Neural cell (in vitro differentiated cells): ENCODE results near the gene ATP8B4. TPM values are rescaled to one million over a fixed set of nuclear protein-coding genes. Genes with fewer than 3 reads are reported as not detected.

Experiments used
- H2AFZ ChIP-seq: fragments of 200-600, 300-800 bp; sonication (generic), shearing (Covaris generic); 2 replicates; pipeline ENCODE4 v1.6.0; 2014; ENCODE audit warnings: low read depth, mild to moderate bottlenecking, antibody characterized with exemption, low read length, moderate library complexity
- H3F3A ChIP-seq: fragments of 200-600 bp; shearing (Covaris generic); 2 replicates; pipeline ENCODE4 v1.6.1; 2016; ENCODE audit warnings: mild to moderate bottlenecking, moderate library complexity, mixed read lengths, antibody characterized with exemption, low read length; ENCODE audit not compliant: insufficient read depth, poor library complexity, severe bottlenecking
- H3K27ac ChIP-seq: fragments of 200-600, 300-800 bp; sonication (generic), shearing (Covaris generic); 2 replicates; pipeline ENCODE4 v1.5.1; 2014; ENCODE audit warnings: mild to moderate bottlenecking, low read length, moderate library complexity
- H3K27me3 ChIP-seq: fragments of 300-800, 200-600 bp; sonication (generic), shearing (Covaris generic); 2 replicates; pipeline ENCODE4 v1.6.0; 2014; ENCODE audit warnings: mild to moderate bottlenecking, low read depth, low read length, moderate library complexity; ENCODE audit not compliant: insufficient read depth
- H3K36me3 ChIP-seq: fragments of 300-800, 200-600 bp; sonication (generic), shearing (Covaris generic); 2 replicates; pipeline ENCODE4 v1.5.1; 2014; ENCODE audit warnings: mild to moderate bottlenecking, antibody characterized with exemption, low read length, moderate library complexity; ENCODE audit not compliant: insufficient read depth
- H3K4me2 ChIP-seq: fragments of 300-800, 200-600 bp; sonication (generic), shearing (Covaris generic); 2 replicates; pipeline ENCODE4 v1.6.0; 2014; ENCODE audit warnings: mild to moderate bottlenecking, low read length
- H3K4me3 ChIP-seq: fragments of 300-800, 200-600 bp; sonication (generic), shearing (Covaris generic); 2 replicates; pipeline ENCODE4 v1.5.1; 2014; ENCODE audit warnings: mild to moderate bottlenecking, low read length, moderate library complexity
- H3K79me2 ChIP-seq: fragments of 200-600 bp; shearing (Covaris generic); replicated peaks from 2 replicates; pipeline ENCODE4 v1.6.0; 2014; ENCODE audit warnings: mild to moderate bottlenecking, low read length, moderate library complexity; ENCODE audit not compliant: insufficient read depth
- H3K9ac ChIP-seq: fragments of 300-800, 200-600 bp; sonication (generic), shearing (Covaris generic); 2 replicates; pipeline ENCODE4 v1.6.1; 2016; ENCODE audit warnings: mild to moderate bottlenecking, low read length, mixed read lengths
- H3K9me2 ChIP-seq: fragments of 200-600 bp; shearing (Covaris generic); 2 replicates; pipeline ENCODE4 v1.6.1; 2016; ENCODE audit warnings: mild to moderate bottlenecking, low read length, mixed read lengths; ENCODE audit not compliant: insufficient read depth
- H3K9me3 ChIP-seq: fragments of 200-600, 300-800 bp; sonication (generic), shearing (Covaris generic); 2 replicates; pipeline ENCODE4 v1.6.1; 2016; ENCODE audit warnings: mild to moderate bottlenecking, mixed run types, low read length, moderate library complexity, mixed read lengths
- H4K20me1 ChIP-seq: fragments of 200-600 bp; shearing (Covaris generic); 2 replicates; pipeline ENCODE4 v1.6.1; 2016; ENCODE audit warnings: mild to moderate bottlenecking, mixed run types; ENCODE audit not compliant: insufficient read depth
- EP300 ChIP-seq: fragments of 450-650 bp; conservative IDR thresholded peaks from 2 replicates; pipeline ENCODE4 v1.6.1; 2014; ENCODE audit warnings: antibody characterized with exemption, mild to moderate bottlenecking, moderate library complexity; ENCODE audit not compliant: poor library complexity, severe bottlenecking
- EZH2 ChIP-seq: fragments of 200-600, 300-800 bp; shearing (Covaris generic), sonication (generic); IDR thresholded peaks from 2 replicates; pipeline ENCODE4 v1.6.1; 2014; ENCODE audit warnings: antibody characterized with exemption, low read length, borderline replicate concordance, mild to moderate bottlenecking; ENCODE audit not compliant: insufficient read depth, poor library complexity, severe bottlenecking
- MXI1 ChIP-seq: fragments of 450-650 bp; conservative IDR thresholded peaks from 2 replicates; pipeline ENCODE4 v1.6.1; 2014; ENCODE audit warnings: antibody characterized with exemption, mild to moderate bottlenecking; ENCODE audit not compliant: poor library complexity, severe bottlenecking
- POLR2AphosphoS5 ChIP-seq: IDR thresholded peaks from 2 replicates; pipeline ENCODE4 v1.6.1; 2012
- RAD21 ChIP-seq: fragments of 450-650 bp; conservative IDR thresholded peaks from 2 replicates; pipeline ENCODE4 v1.6.1; 2014; ENCODE audit warnings: antibody characterized with exemption, mild to moderate bottlenecking, moderate library complexity
- SMC3 ChIP-seq: fragments of 450-650 bp; conservative IDR thresholded peaks from 2 replicates; pipeline ENCODE4 v1.6.1; 2014; ENCODE audit warnings: antibody characterized with exemption, mild to moderate bottlenecking, moderate library complexity; ENCODE audit not compliant: poor library complexity
- TAF1 ChIP-seq: IDR thresholded peaks from 2 replicates; pipeline ENCODE4 v1.6.1; 2012; ENCODE audit warnings: low read depth
- polyA plus RNA-seq: library from polyadenylated mRNA; depleted of rRNA; stranded (reverse); fragments of >200 nt; gene quantifications from 2 replicates; pipeline ENCODE4 v1.2.3, GENCODE V29; 2014
- TF ChIP-seq, protein P1 (sequence below): fragments of 450-650 bp; IDR thresholded peaks from 2 replicates; pipeline ENCODE4 v1.5.1; 2014; ENCODE audit warnings: antibody characterized with exemption, mild to moderate bottlenecking, moderate library complexity; ENCODE audit not compliant: poor library complexity, severe bottlenecking
- TF ChIP-seq, protein P2 (sequence below): IDR thresholded peaks from 2 replicates; pipeline ENCODE4 v1.6.1; 2012; ENCODE audit warnings: borderline replicate concordance

ATP8B4 gene
- polyA plus RNA-seq, 1 donor from 2014 or later: 2.9 TPM

DNA sequence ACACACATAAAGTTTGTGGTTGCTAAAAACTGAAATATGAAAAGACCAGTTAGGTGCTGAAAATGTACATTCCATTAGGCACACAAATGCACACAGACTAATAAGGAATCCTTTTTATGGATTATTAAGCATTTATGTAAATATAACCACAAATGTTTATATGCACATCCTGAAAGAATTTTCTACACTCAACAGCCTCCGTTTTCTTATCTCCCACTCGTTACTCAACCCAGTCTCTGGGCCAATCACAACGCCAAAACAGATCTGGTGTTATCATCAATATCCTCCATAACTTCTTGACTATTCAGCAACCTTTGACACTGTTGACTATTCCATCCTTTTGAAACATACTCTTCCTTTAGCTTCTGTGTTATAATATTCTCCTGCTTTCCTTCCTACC lies 136.4 kb downstream of the ATP8B4 start:
- no peak for TF ChIP-seq MXI1
- Histone ChIP-seq H3K36me3 (no peaks in the 10 kb centered on the region), H3K9ac (no peak overlapping the region), H3K27me3 (no peaks in the 10 kb centered on the region), H3F3A (no peaks in the 10 kb centered on the region), H3K27ac (no peak overlapping the region), H3K9me2 (no peaks in the 10 kb centered on the region), H3K9me3 (no peaks in the 10 kb centered on the region), H2AFZ (no peak overlapping the region), H4K20me1 (no peaks in the 10 kb centered on the region), H3K79me2 (no peaks in the 10 kb centered on the region), H3K4me3 (no peak overlapping the region), H3K4me2 (no peak overlapping the region)

DNA sequence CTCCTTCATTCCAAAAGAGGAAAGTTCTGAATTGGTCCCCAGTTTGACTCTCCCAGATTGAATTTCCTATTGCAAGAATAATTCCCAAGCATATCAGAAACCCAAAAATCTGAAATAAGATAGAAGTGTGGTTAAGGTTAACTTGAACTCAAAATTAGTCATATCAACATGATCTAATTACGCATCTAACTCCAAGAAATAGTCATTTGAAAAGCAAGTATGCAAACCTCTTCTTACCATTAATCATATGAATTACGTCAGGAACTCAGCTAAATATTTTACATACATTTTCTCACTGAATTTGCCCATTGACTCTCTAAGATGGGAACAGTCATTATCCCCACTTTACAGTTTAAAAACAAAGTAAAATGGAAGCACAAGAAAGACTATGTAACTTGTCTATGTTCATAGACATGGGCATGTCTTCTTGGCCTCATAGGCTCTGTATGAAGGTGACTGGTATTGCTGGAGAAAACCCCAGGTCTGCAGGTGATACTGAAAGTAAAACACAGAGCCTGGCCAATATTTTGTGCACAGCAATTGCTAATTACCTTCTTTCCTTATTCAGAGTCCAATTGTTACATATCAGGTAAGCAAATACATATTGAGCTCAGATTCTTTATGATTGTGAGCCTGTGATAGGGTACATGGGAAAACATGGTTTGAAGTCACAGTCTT lies 139.2 kb downstream of the ATP8B4 start:
- Histone ChIP-seq H3K9ac (no peak overlapping the region), H3K4me3 (no peak overlapping the region), H3K36me3 (no peaks in the 10 kb centered on the region), H3F3A (no peaks in the 10 kb centered on the region), H3K79me2 (no peaks in the 10 kb centered on the region), H2AFZ (no peak overlapping the region), H3K27ac (no peak overlapping the region), H3K9me3 (no peaks in the 10 kb centered on the region), H3K27me3 (no peaks in the 10 kb centered on the region), H3K9me2 (no peaks in the 10 kb centered on the region), H4K20me1 (no peaks in the 10 kb centered on the region), H3K4me2 (no peak overlapping the region)
- no peak for TF ChIP-seq SMC3
- no peak for TF ChIP-seq RAD21
- no peak for TF ChIP-seq EP300
- TF ChIP-seq EZH2: no peak
- TF ChIP-seq, protein P1, sequence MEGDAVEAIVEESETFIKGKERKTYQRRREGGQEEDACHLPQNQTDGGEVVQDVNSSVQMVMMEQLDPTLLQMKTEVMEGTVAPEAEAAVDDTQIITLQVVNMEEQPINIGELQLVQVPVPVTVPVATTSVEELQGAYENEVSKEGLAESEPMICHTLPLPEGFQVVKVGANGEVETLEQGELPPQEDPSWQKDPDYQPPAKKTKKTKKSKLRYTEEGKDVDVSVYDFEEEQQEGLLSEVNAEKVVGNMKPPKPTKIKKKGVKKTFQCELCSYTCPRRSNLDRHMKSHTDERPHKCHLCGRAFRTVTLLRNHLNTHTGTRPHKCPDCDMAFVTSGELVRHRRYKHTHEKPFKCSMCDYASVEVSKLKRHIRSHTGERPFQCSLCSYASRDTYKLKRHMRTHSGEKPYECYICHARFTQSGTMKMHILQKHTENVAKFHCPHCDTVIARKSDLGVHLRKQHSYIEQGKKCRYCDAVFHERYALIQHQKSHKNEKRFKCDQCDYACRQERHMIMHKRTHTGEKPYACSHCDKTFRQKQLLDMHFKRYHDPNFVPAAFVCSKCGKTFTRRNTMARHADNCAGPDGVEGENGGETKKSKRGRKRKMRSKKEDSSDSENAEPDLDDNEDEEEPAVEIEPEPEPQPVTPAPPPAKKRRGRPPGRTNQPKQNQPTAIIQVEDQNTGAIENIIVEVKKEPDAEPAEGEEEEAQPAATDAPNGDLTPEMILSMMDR: no peak
- TF ChIP-seq, protein P2, sequence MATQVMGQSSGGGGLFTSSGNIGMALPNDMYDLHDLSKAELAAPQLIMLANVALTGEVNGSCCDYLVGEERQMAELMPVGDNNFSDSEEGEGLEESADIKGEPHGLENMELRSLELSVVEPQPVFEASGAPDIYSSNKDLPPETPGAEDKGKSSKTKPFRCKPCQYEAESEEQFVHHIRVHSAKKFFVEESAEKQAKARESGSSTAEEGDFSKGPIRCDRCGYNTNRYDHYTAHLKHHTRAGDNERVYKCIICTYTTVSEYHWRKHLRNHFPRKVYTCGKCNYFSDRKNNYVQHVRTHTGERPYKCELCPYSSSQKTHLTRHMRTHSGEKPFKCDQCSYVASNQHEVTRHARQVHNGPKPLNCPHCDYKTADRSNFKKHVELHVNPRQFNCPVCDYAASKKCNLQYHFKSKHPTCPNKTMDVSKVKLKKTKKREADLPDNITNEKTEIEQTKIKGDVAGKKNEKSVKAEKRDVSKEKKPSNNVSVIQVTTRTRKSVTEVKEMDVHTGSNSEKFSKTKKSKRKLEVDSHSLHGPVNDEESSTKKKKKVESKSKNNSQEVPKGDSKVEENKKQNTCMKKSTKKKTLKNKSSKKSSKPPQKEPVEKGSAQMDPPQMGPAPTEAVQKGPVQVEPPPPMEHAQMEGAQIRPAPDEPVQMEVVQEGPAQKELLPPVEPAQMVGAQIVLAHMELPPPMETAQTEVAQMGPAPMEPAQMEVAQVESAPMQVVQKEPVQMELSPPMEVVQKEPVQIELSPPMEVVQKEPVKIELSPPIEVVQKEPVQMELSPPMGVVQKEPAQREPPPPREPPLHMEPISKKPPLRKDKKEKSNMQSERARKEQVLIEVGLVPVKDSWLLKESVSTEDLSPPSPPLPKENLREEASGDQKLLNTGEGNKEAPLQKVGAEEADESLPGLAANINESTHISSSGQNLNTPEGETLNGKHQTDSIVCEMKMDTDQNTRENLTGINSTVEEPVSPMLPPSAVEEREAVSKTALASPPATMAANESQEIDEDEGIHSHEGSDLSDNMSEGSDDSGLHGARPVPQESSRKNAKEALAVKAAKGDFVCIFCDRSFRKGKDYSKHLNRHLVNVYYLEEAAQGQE: no peak
- TF ChIP-seq TAF1: no peak
- TF ChIP-seq POLR2AphosphoS5: no peak
- TF ChIP-seq MXI1: no peak
